Karpas-422 (cell line): ENCODE results near the gene SBK2. TPM values are rescaled to one million over a fixed set of nuclear protein-coding genes. Genes with fewer than 3 reads are reported as not detected.

Experiments used
- DNase-seq: peaks from one replicate; pipeline ENCODE4 v3.0.0-alpha.2; 2015
- H2AFZ ChIP-seq: fragments of 200-600 bp; sonication (generic); 2 replicates; pipeline ENCODE4 v1.6.1; 2014; ENCODE audit warnings: antibody characterized with exemption, low read length, mixed read lengths
- H3K27ac ChIP-seq: fragments of 200-600 bp; sonication (generic); 2 replicates; pipeline ENCODE4 v1.5.1; 2014; ENCODE audit warnings: mild to moderate bottlenecking, low read length, moderate library complexity
- H3K27me3 ChIP-seq: fragments of 200-600 bp; sonication (generic); 2 replicates; pipeline ENCODE4 v1.6.1; 2014; ENCODE audit warnings: low read length, mixed read lengths
- H3K36me3 ChIP-seq: fragments of 200-600 bp; sonication (generic); 2 replicates; pipeline ENCODE4 v1.6.1; 2014; ENCODE audit warnings: low read length, mixed read lengths; ENCODE audit not compliant: insufficient read depth
- H3K4me1 ChIP-seq: fragments of 200-600 bp; sonication (generic); 2 replicates; pipeline ENCODE4 v1.6.1; 2014; ENCODE audit warnings: mild to moderate bottlenecking, low read length, mixed read lengths
- H3K4me2 ChIP-seq: fragments of 200-600 bp; sonication (generic); 2 replicates; pipeline ENCODE4 v1.6.1; 2014; ENCODE audit warnings: low read length, low read depth, mild to moderate bottlenecking; ENCODE audit not compliant: poor library complexity, severe bottlenecking
- H3K4me3 ChIP-seq: fragments of 200-600 bp; sonication (generic); 2 replicates; pipeline ENCODE4 v1.5.1; 2014; ENCODE audit warnings: mild to moderate bottlenecking, antibody characterized with exemption, low read length, mixed read lengths
- H3K79me2 ChIP-seq: fragments of 200-600 bp; sonication (generic); 2 replicates; pipeline ENCODE4 v1.6.1; 2014; ENCODE audit warnings: mild to moderate bottlenecking, low read length, mixed read lengths
- H3K9ac ChIP-seq: fragments of 200-600 bp; sonication (generic); 2 replicates; pipeline ENCODE4 v1.6.0; 2014; ENCODE audit warnings: low read length
- H3K9me2 ChIP-seq: fragments of 200-600 bp; sonication (generic), shearing (Covaris generic); replicated peaks from 2 replicates; pipeline ENCODE4 v1.6.0; 2014; ENCODE audit warnings: mild to moderate bottlenecking, low read length, moderate library complexity; ENCODE audit not compliant: insufficient read depth
- H3K9me3 ChIP-seq: fragments of 300-700, 200-600 bp; sonication (generic); 2 replicates; pipeline ENCODE4 v1.6.1; 2014; ENCODE audit warnings: low read length, mixed read lengths
- H4K20me1 ChIP-seq: fragments of 200-600 bp; sonication (generic); 2 replicates; pipeline ENCODE4 v1.6.1; 2014; ENCODE audit warnings: mild to moderate bottlenecking, antibody characterized with exemption, low read length, low read depth; ENCODE audit not compliant: insufficient read depth
- total RNA-seq: library from RNA; depleted of rRNA; stranded (reverse); fragments of >200 nt; shearing (Covaris generic); gene quantifications from 2 replicates; pipeline ENCODE4 v1.2.3, GENCODE V29; 2014; ENCODE audit warnings: low replicate concordance

Gene SBK2
- total RNA-seq, 1 experiment from 2014 or later = not detected

DNA sequence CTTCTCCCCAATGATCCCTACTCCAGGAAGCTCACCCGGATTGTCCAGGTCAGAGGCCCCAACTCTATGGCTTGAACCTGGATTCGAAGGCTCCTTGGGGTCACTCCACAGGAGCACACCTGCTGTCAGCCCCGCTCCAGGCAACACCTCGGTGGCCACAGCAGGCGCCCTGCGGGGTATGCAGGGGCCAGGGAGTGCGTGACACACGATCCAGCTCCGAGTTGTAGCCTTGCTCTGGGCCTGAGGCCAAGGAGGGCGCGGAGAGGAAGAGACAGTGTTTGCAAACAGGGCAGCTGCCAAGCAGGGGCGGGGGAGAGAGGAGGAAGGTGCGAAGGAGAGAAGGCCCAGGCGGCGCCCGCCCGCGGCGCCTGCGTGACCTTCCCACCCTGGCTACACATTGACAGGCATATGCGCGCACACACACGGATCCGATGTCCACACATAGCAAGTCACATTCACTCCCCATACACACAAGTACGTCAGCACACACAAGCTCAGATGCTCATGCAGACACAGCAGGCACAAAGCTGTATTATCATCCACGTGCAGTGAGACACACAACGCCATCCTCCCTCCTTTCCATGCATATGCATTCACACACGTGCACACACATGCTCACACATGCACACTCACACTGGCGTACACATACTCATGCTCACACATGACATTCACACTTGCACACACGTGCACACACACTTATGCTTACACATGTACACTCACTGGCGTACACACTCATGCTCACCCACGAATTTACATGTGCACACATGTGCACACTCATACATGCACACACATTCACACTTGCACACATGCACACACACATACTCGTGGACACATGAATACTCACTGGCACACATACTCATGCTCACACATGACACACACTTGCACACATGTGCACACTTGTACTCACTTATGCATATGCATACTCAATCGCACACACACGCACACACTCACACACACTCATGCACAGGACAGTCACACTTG, 10.4 kb downstream of the SBK2 start:
- Histone ChIP-seq H3K4me2 (no peak overlapping the region), H3K9me2 (no peaks in the 10 kb centered on the region), H2AFZ (no peak overlapping the region), H3K79me2 (no peaks in the 10 kb centered on the region), H3K4me1 (no peaks in the 10 kb centered on the region), H3K27ac (no peak overlapping the region), H3K9ac (no peak overlapping the region), H4K20me1 (no peaks in the 10 kb centered on the region), H3K4me3 (no peak overlapping the region), H3K27me3 (no peaks in the 10 kb centered on the region), H3K36me3 (no peaks in the 10 kb centered on the region), H3K9me3 (peaks cover 6% of the 10 kb centered on the region; the same call in 1 of the 2 replicates)
- DNase-seq = no peak

DNA sequence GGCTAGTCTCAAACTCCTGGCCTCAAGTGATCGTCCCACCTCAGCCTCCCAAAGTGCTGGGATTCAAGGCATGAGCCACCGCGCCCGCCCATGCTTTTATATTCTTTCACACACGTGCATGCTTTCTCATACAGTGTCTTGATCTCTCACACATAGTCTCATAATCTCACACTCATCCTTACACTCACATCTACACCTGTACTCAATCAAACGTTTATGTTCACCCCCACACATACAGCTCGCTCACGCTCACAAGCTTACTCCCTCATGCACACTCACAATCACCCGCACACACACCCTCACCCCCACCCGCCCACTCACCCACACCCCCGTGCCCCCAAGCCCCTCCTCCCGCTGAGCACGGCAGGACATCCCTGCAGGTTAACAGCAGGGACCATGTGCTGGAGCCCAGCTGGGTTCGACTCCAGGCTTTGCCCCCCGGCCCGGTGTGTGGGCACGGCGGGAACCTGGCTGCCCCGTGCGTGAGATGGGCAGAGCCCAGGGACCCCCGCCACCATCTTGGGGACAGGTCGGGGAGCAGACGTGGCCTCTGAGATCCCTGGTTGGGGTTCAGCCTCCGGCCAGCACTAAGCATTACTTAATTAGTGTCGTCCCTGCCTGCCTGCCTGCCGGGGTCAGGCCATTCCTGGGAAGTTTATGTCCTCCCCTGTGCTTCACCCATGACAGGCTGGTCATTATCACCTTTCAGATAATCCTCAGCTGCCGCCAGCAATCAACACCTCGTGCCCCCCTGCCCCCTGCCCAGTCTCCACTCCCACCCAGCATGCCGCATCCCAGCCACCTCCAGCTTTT, 11.4 kb downstream of the SBK2 start:
- Histone ChIP-seq H2AFZ (no peak overlapping the region), H3K9me2 (no peaks in the 10 kb centered on the region), H3K4me1 (no peaks in the 10 kb centered on the region), H3K4me2 (no peak overlapping the region), H3K79me2 (no peaks in the 10 kb centered on the region), H3K27me3 (no peaks in the 10 kb centered on the region), H3K36me3 (no peaks in the 10 kb centered on the region), H3K9me3 (peaks cover 6% of the 10 kb centered on the region; the same call in 1 of the 2 replicates), H3K27ac (no peak overlapping the region), H3K4me3 (no peak overlapping the region), H4K20me1 (no peaks in the 10 kb centered on the region), H3K9ac (no peak overlapping the region)
- no peak for DNase-seq

GRCh38 chr19:55520691-55521292, 16.1 kb downstream of the SBK2 start:
- Histone ChIP-seq H3K4me1 (peaks cover 9% of the 10 kb centered on the region), H3K79me2 (no peaks in the 10 kb centered on the region), H4K20me1 (no peaks in the 10 kb centered on the region), H3K4me2 (no peak overlapping the region), H2AFZ (no peak overlapping the region), H3K9me2 (no peaks in the 10 kb centered on the region), H3K4me3 (no peak overlapping the region), H3K9ac (no peak overlapping the region), H3K9me3 (no peaks in the 10 kb centered on the region), H3K27ac (no peak overlapping the region), H3K36me3 (no peaks in the 10 kb centered on the region), H3K27me3 (no peaks in the 10 kb centered on the region)
- DNase-seq = no peak

DNA sequence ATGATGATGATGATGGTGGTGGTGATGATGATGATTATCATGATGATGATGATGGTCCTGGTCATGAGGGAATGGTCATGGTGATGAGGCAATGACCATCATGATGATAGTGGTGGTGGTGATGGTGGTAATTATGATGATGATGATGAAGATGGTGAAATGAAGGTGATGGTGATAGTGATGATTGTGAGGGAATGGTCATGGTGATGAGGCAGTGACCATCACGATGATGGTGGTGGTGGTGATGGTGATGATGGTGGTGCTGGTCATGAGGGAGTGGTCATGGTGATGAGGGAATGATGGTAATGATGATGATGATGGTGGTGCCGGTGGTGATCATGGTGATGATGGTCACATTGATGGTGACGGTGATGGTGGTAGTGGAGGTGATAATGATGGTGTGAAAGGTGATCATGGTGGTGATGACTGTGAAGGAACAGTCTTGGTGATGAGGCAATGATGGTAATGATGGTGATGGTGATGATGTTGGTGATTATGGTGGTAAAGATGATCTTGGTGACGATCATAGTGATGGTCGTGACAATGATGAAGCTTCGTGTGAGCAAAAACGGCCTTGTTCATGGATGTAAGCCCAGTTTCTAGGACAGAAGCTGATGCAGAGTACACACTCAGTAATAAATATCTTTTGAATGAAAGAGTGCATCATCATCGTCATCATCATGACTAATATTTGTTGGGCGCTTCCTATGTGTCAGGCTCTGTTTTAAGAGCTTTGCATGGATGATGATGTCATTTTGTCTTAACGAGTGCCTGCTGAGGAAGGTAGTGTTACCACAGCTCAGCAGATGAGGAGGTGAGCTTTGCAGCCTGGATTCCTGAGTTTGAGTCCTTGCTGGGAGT, 17.3 kb downstream of the SBK2 start:
- Histone ChIP-seq H4K20me1 (no peaks in the 10 kb centered on the region), H3K9me2 (no peaks in the 10 kb centered on the region), H2AFZ (no peak overlapping the region), H3K27ac (no peak overlapping the region), H3K79me2 (no peaks in the 10 kb centered on the region), H3K9ac (no peak overlapping the region), H3K4me3 (no peak overlapping the region), H3K36me3 (no peaks in the 10 kb centered on the region), H3K27me3 (no peaks in the 10 kb centered on the region), H3K4me2 (no peak overlapping the region), H3K9me3 (no peaks in the 10 kb centered on the region), H3K4me1 (peaks cover 9% of the 10 kb centered on the region)
- no peak for DNase-seq

- peak overlapping the region; percentile 60 for H3K4me3 ChIP-seq
These were observed 19.9 kb downstream of the SBK2 start for GRCh38 chr19:55516878-55517620.

GRCh38 chr19:55508120-55508519, 28.8 kb downstream of the SBK2 start:
- H2AFZ ChIP-seq = no peak overlapping the region
- H3K9me2 ChIP-seq = no peaks in the 10 kb centered on the region
- H3K36me3 ChIP-seq = no peaks in the 10 kb centered on the region
- no peak overlapping the region for H3K9ac ChIP-seq
- H3K4me2 ChIP-seq = no peak overlapping the region
- no peaks in the 10 kb centered on the region for H4K20me1 ChIP-seq
- DNase-seq = no peak
- 0 out of 2 replicates have a peak, but pooled peaks cover 3% of the 10 kb centered on the region for H3K27me3 ChIP-seq
- H3K27ac ChIP-seq = no peak overlapping the region
- no peaks in the 10 kb centered on the region for H3K9me3 ChIP-seq
- peaks cover 5% of the 10 kb centered on the region for H3K4me1 ChIP-seq
- H3K79me2 ChIP-seq = no peaks in the 10 kb centered on the region
- no peak overlapping the region for H3K4me3 ChIP-seq

More at GRCh38 chr19:55516878-55517620, 19.9 kb downstream of the SBK2 start:
- Histone ChIP-seq H3K4me1 (peaks cover 9% of the 10 kb centered on the region), H3K36me3 (no peaks in the 10 kb centered on the region), H3K4me2 (peak overlapping the region; percentile 66), H3K9ac (peak overlapping the region; percentile 58), H3K27me3 (no peaks in the 10 kb centered on the region), H3K9me3 (no peaks in the 10 kb centered on the region), H3K79me2 (no peaks in the 10 kb centered on the region), H2AFZ (peak overlapping the region; percentile 91), H3K27ac (no peak overlapping the region), H3K9me2 (no peaks in the 10 kb centered on the region), H4K20me1 (no peaks in the 10 kb centered on the region)
- DNase-seq = peak; percentile 98

GRCh38 chr19:55504981-55505380, 32.0 kb downstream of the SBK2 start:
- peaks cover 6% of the 10 kb centered on the region for H3K4me1 ChIP-seq
- H3K9me3 ChIP-seq = no peaks in the 10 kb centered on the region
- no peak overlapping the region for H3K4me2 ChIP-seq
- no peaks in the 10 kb centered on the region for H3K9me2 ChIP-seq
- H3K9ac ChIP-seq = no peak overlapping the region
- H3K27ac ChIP-seq = no peak overlapping the region
- no peak overlapping the region for H2AFZ ChIP-seq
- no peaks in the 10 kb centered on the region for H3K79me2 ChIP-seq
- DNase-seq = no peak
- no peak overlapping the region for H3K4me3 ChIP-seq
- no peaks in the 10 kb centered on the region for H3K36me3 ChIP-seq
- no peaks in the 10 kb centered on the region for H3K27me3 ChIP-seq
- H4K20me1 ChIP-seq = no peaks in the 10 kb centered on the region
